ENCODE measurements around the gene CDHR2. TPM values are rescaled to one million over a fixed set of nuclear protein-coding genes. Genes with fewer than 3 reads are reported as not detected.

Gene CDHR2
- total RNA-seq, 1 experiment from 2014 or later, result 0.10 TPM

DNA sequence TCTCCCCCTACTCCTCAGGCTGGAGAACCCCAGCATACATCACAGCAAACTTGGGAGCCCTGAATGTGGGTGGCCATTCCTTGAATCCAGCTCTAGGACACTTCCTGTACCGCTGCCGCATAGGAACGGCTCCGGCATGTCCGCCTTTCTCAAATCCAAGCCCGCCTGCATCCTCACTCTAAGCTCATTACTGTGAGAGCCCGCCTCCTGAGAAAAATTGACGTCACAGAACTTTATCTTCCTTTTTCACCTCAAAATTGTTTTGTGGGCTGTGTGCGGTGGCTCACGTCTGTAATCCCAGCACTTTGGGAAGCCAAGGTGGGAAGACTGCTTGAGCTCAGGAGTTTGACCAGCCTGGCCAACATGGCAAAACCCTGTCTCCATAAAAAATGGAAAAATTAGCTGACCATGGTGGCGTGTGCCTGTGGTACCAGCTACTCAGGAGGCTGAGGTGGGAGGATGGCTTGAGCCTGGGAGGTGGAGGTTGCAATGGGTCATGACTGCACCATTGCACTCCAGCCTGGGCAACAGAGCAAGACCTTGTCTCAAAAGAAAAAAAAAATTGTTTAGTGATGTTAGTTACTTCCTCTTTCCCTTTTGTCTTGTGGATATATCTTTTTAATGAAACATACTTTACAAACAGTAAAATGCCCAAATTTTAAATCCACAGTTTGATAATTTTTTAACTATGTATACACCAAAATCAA, 34.7 kb upstream of the CDHR2 start:
- Histone ChIP-seq H2AFZ (ENCODE audit: low read depth, low read length, poor library complexity, severe bottlenecking) (no peak overlapping the region), H3K4me2 (ENCODE audit: low read length) (no peak overlapping the region), H4K20me1 (ENCODE audit: insufficient read depth) (no peaks in the 10 kb centered on the region), H3K9ac (ENCODE audit: low read length) (no peak overlapping the region), H3K9me2 (ENCODE audit: insufficient read depth) (no peaks in the 10 kb centered on the region), H3K79me2 (ENCODE audit: insufficient read depth, low read length) (no peaks in the 10 kb centered on the region), H3K9me3 (ENCODE audit: control insufficient read depth in 1 of 2, insufficient read depth in 1 of 2, low read depth in 1 of 2, low read length in 2 of 2) (no peaks in the 10 kb centered on the region), H3K4me3 (replicated peaks in 1 of 2; ENCODE audit: low read depth in 1 of 2, low read length in 2 of 2) (no peak overlapping the region), H3K4me1 (ENCODE audit: control insufficient read depth in 1 of 2, insufficient read depth in 2 of 2, low read length in 2 of 2) (no peaks in the 10 kb centered on the region), H3K36me3 (ENCODE audit: control insufficient read depth in 1 of 2, insufficient read depth in 2 of 2, low read length in 2 of 2) (peaks cover 0 to 3% of the 10 kb centered on the region in 2 experiments; a peak in 2 of 4 replicates), H3K27me3 (ENCODE audit: insufficient read depth, low read length) (no peaks in the 10 kb centered on the region), H3K27ac (ENCODE audit: low read depth, low read length) (no peak overlapping the region)
- ATAC-seq (no peak), DNase-seq (ENCODE audit: low read depth, low spot score) (no peak)
- ChIA-PET RAD21 (ENCODE audit: low non-redundant PET in 1 of 2, low total read pairs in 2 of 2, uncharacterized antibody in 2 of 2, unreplicated experiment in 2 of 2) (no interaction called here), CTCF (no interaction called here), POLR2A (no interaction called here)
- TF ChIP-seq CEBPB (IDR thresholded peaks at IDR 0.05; ENCODE audit: low read depth) (no peak), FOSL1 (IDR thresholded peaks at IDR 0.05; ENCODE audit: low read depth) (no peak), EZH2phosphoT487 (IDR thresholded peaks at IDR 0.05; ENCODE audit: borderline replicate concordance) (no peak), ATF3 (IDR thresholded peaks at IDR 0.05) (no peak), RAD21 (IDR thresholded peaks at IDR 0.05; ENCODE audit: low read depth) (no peak), TCF7L2 (IDR thresholded peaks at IDR 0.05; ENCODE audit: borderline replicate concordance, extremely low read depth, insufficient read depth, insufficient read length) (no peak), SRF (IDR thresholded peaks at IDR 0.05; ENCODE audit: low read depth) (no peak), POLR2AphosphoS5 (IDR thresholded peaks at IDR 0.05; ENCODE audit: low read depth, low read length) (no peak), EZH2 (IDR thresholded peaks at IDR 0.05) (no peak), YY1 (IDR thresholded peaks at IDR 0.05; ENCODE audit: extremely low read depth, insufficient replicate concordance, low read depth, low read length) (no peak), SP1 (IDR thresholded peaks at IDR 0.05; ENCODE audit: low read depth) (no peak), ELF1 (IDR thresholded peaks at IDR 0.05; ENCODE audit: borderline replicate concordance, low read depth) (no peak), ZFX (IDR thresholded peaks at IDR 0.05) (no peak), JUND (IDR thresholded peaks at IDR 0.05) (no peak), POLR2A (IDR thresholded peaks at IDR 0.05; ENCODE audit: borderline replicate concordance, extremely low read depth, insufficient read depth, insufficient read length) (no peak), CBX3 (IDR thresholded peaks at IDR 0.05; ENCODE audit: low read depth) (no peak), EGR1 (IDR thresholded peaks at IDR 0.05; ENCODE audit: low read depth) (no peak), CTCF (IDR thresholded peaks at IDR 0.05 in 2 of 3, conservative IDR thresholded peaks at IDR 0.05 in 1 of 3; ENCODE audit: borderline replicate concordance in 1 of 3, insufficient read depth in 1 of 3, low read depth in 2 of 3, low read length in 2 of 3) (no peak)
- TF ChIP-seq, protein P1, sequence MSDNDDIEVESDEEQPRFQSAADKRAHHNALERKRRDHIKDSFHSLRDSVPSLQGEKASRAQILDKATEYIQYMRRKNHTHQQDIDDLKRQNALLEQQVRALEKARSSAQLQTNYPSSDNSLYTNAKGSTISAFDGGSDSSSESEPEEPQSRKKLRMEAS (IDR thresholded peaks at IDR 0.05), result no peak
- intact Hi-C loops (cut with micrococcal nuclease), result no loop called here
- BruUV-seq (replicated peaks), result no TSS peak

Data from HCT116 (cell line).